Erythroblast (primary cell): Measurements from ENCODE around the gene ATP2A2.

Source experiments
- GATA1 ChIP-seq: IDR thresholded peaks from 2 replicates; pipeline ENCODE4 v1.6.1; 2011; ENCODE audit warnings: low read depth, mild to moderate bottlenecking, control low read depth, low read length, moderate library complexity
- POLR2A ChIP-seq: IDR thresholded peaks from 2 replicates; pipeline ENCODE4 v1.6.1; 2011; ENCODE audit warnings: mild to moderate bottlenecking, low read length

DNA sequence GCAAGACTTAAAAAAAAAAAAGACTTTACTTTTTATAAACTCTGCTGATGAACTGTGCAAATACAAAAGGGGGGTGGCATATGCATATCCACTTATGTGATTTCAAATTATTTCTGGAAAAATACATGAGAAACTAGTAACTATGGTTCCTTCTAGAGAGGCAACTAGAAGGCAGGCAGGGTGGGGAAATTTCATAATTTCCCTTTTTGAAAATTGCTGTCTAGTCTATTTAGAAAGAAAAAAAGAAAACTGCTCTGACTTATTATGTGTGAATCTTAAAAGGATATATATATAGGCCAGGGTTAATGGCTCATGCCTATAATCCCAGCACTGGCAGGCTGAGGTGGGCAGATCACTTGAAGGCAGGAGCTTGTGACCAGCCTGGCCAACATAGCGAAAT lies 80.2 kb downstream of the ATP2A2 start:
- TF ChIP-seq POLR2A (no peak), GATA1 (no peak)
